Endothelial cell of umbilical vein (primary cell): ENCODE measurements around the gene PTPN13. TPM values are rescaled to one million over a fixed set of nuclear protein-coding genes. Genes with fewer than 3 reads are reported as not detected.

ENCODE experiments used
- BruUV-seq: library from RNA; stranded (reverse); fragments of 400-500 nt; replicated peaks from 2 replicates; lab custom pipeline; 2021; lab: Mats Ljungman, UMichigan
- CTCF ChIA-PET: fragments of 300-600, 350-600 bp; sonication (Branson Sonifier 250); formaldehyde crosslinking; loops from one replicate; lab custom pipeline; 2021; ENCODE audit warnings: antibody characterized with exemption, inconsistent platforms; lab: Charles Lee
- POLR2A ChIA-PET: fragments of 300-600, 350-600 bp; sonication (Branson Sonifier 250); formaldehyde crosslinking; loops from one replicate; lab custom pipeline; 2021; ENCODE audit warnings: antibody characterized with exemption, inconsistent platforms; lab: Charles Lee
- DNase-seq: peaks from one replicate; pipeline ENCODE4 v3.0.0-alpha.2; 2011; ENCODE audit warnings: low read depth, low spot score
- FAIRE-seq: peaks from 2 replicates; lab custom pipeline; 2011; peaks lifted over from hg19 to GRCh38; lab: Jason Lieb, UNC
- H2AFZ ChIP-seq: 2 replicates; pipeline ENCODE4 v1.6.0; 2012; ENCODE audit warnings: low read depth, low read length, control low read depth, inconsistent platforms
- H3K27ac ChIP-seq: 2 replicates; pipeline ENCODE4 v1.5.1; 2011; ENCODE audit warnings: low read depth, mild to moderate bottlenecking, control low read depth, low read length, moderate library complexity; ENCODE audit not compliant: insufficient read depth
- H3K27me3 ChIP-seq, 2 experiments: 2 replicates each; pipeline versions ENCODE4 v1.6.0 to v1.6.1; 2011; ENCODE audit warnings: low read length in 2 of 2, mixed read lengths in 1 of 2; ENCODE audit not compliant: control insufficient read depth in 2 of 2, insufficient read depth in 2 of 2
- H3K36me3 ChIP-seq, 2 experiments: 2 replicates in 1 of 2; 3 replicates in 1 of 2; pipeline ENCODE4 v1.5.1; 2011; ENCODE audit warnings: low read length in 2 of 2, mild to moderate bottlenecking in 1 of 2, moderate library complexity in 1 of 2; ENCODE audit not compliant: control insufficient read depth in 2 of 2, insufficient read depth in 2 of 2; ENCODE audit errors: extremely low read depth in 1 of 2
- H3K4me1 ChIP-seq: 3 replicates; pipeline ENCODE4 v1.5.1; 2011; ENCODE audit warnings: mild to moderate bottlenecking, low read length; ENCODE audit not compliant: control insufficient read depth, insufficient read depth; ENCODE audit errors: extremely low read depth
- H3K4me2 ChIP-seq: 2 replicates; pipeline ENCODE4 v1.6.1; 2011; ENCODE audit warnings: low read length, control low read depth, mixed read lengths; ENCODE audit not compliant: insufficient read depth
- H3K4me3 ChIP-seq, 3 experiments: fragments of 200-600 bp in 1 of 3; sonication (generic), shearing (Covaris generic) in 1 of 3; replicated peaks in 1 of 3; 2 replicates each; pipeline ENCODE4 v1.5.1; 2011 to 2016; ENCODE audit warnings: control low read depth in 3 of 3, low read length in 3 of 3, mild to moderate bottlenecking in 2 of 3, inconsistent platforms in 1 of 3, low read depth in 1 of 3, moderate library complexity in 1 of 3; ENCODE audit not compliant: insufficient read depth in 1 of 3
- H3K79me2 ChIP-seq: 2 replicates; pipeline ENCODE4 v1.6.0; 2012; ENCODE audit warnings: low read length, inconsistent platforms; ENCODE audit not compliant: control insufficient read depth, insufficient read depth
- H3K9ac ChIP-seq: replicated peaks from 2 replicates; pipeline ENCODE3; 2011; ENCODE audit warnings: low read length, control low read depth; ENCODE audit not compliant: insufficient read depth; ENCODE audit errors: extremely low read depth
- H3K9me1 ChIP-seq: replicated peaks from 3 replicates; pipeline ENCODE4 v1.6.0; 2011; ENCODE audit warnings: mild to moderate bottlenecking, low read length; ENCODE audit not compliant: control insufficient read depth, insufficient read depth; ENCODE audit errors: extremely low read depth
- H3K9me3 ChIP-seq: replicated peaks from 2 replicates; pipeline ENCODE4 v1.5.1; 2012; ENCODE audit warnings: low read length, inconsistent platforms; ENCODE audit not compliant: control insufficient read depth, insufficient read depth
- H4K20me1 ChIP-seq: replicated peaks from 2 replicates; pipeline ENCODE3; 2011; ENCODE audit warnings: mild to moderate bottlenecking, low read length; ENCODE audit not compliant: control insufficient read depth, insufficient read depth; ENCODE audit errors: extremely low read depth
- CTCF ChIP-seq, 2 donors: IDR thresholded peaks; 1 replicate in 1 of 2; 2 replicates in 1 of 2; pipeline ENCODE4 v1.5.1; 2011; ENCODE audit warnings: low read length in 2 of 2, mild to moderate bottlenecking in 2 of 2, moderate library complexity in 2 of 2, control low read depth in 1 of 2, inconsistent platforms in 1 of 2, low read depth in 1 of 2; ENCODE audit not compliant: insufficient read depth in 1 of 2; ENCODE audit errors: extremely low read depth in 1 of 2
- EZH2 ChIP-seq: IDR thresholded peaks from 2 replicates; pipeline ENCODE4 v1.6.1; 2012; ENCODE audit warnings: borderline replicate concordance, low read depth, mild to moderate bottlenecking, moderate library complexity, low read length, inconsistent platforms; ENCODE audit not compliant: severe bottlenecking
- FOS ChIP-seq: IDR thresholded peaks from 2 replicates; pipeline ENCODE4 v1.6.1; 2011; ENCODE audit warnings: mild to moderate bottlenecking, low read length, moderate library complexity, borderline replicate concordance; ENCODE audit not compliant: insufficient read depth
- GATA2 ChIP-seq: IDR thresholded peaks from 2 replicates; pipeline ENCODE4 v1.7.0; 2011; ENCODE audit warnings: low read depth, mild to moderate bottlenecking, moderate library complexity, mixed read lengths, low read length; ENCODE audit not compliant: insufficient read length, insufficient read depth
- JUN ChIP-seq: IDR thresholded peaks from 2 replicates; pipeline ENCODE4 v1.6.1; 2011; ENCODE audit warnings: borderline replicate concordance, low read depth; ENCODE audit not compliant: insufficient read length, insufficient read depth
- MAX ChIP-seq: IDR thresholded peaks from 2 replicates; pipeline ENCODE4 v1.6.1; 2011; ENCODE audit not compliant: insufficient read depth, insufficient read length
- MYC ChIP-seq: IDR thresholded peaks from one replicate; pipeline ENCODE4 v1.6.1; 2011; ENCODE audit warnings: mild to moderate bottlenecking, low read depth, low read length
- POLR2A ChIP-seq: IDR thresholded peaks from 2 replicates; pipeline ENCODE4 v1.6.1; 2012; ENCODE audit warnings: low read depth, mild to moderate bottlenecking, control low read depth, low read length
- POLR2AphosphoS5 ChIP-seq: IDR thresholded peaks from 2 replicates; pipeline ENCODE4 v1.6.1; 2012; ENCODE audit warnings: low read depth, mild to moderate bottlenecking, control low read depth, low read length, moderate library complexity; ENCODE audit not compliant: insufficient read depth
- dilution Hi-C: fragments of 300-500 bp; cut with MboI; formaldehyde crosslinking; loops from one replicate; pipeline ENCODE4 v1.15.0; 2019; ENCODE audit warnings: low sequenced_read_pairs; ENCODE audit not compliant: extremely low pct_ligation_motif_present
- intact Hi-C: fragments of 100-400 bp; cut with micrococcal nuclease; formaldehyde crosslinking; loops from one replicate; pipeline ENCODE4 v1.10.0; 2022
- polyA plus RNA-seq, 4 experiments: library from polyadenylated mRNA; depleted of rRNA in 3 of 4; stranded (reverse) in 3 of 4; unstranded in 1 of 4; fragments of >200 nt; gene quantifications; 2 replicates each; pipeline versions ENCODE4 v1.2.1 to v1.2.3, GENCODE V29; 2011 to 2012; ENCODE audit warnings: missing spikeins in 1 of 4
- total RNA-seq: library from RNA; stranded (reverse); gene quantifications from 2 replicates; pipeline ENCODE4 v1.2.3, GENCODE V29; 2021

Gene PTPN13
- total and polyA plus RNA-seq, 2 donors (not counting 3 experiments of a cell fraction or from before 2014, with no cell fraction given), result 0.69 to 2.9 TPM

GRCh38 chr4:86788826-86789225 lies 194.7 kb downstream of the PTPN13 start:
- H3K9me1 ChIP-seq, result no peaks in the 10 kb centered on the region
- FAIRE-seq, result no peak
- H3K4me2 ChIP-seq, result no peak overlapping the region
- dilution Hi-C loops, result no loop called here
- H2AFZ ChIP-seq, result no peak overlapping the region
- no peak for DNase-seq
- no TSS peak for BruUV-seq
- H3K4me1 ChIP-seq, result no peaks in the 10 kb centered on the region
- no peaks in the 10 kb centered on the region for H4K20me1 ChIP-seq
- ChIA-PET POLR2A (no interaction called here), CTCF (interaction anchor here (0.9 kb wide), 1 partner anchor 45 kb away, joined by 3 read pairs; no protein-coding TSS in a partner anchor)
- H3K4me3 ChIP-seq, result no peak overlapping the region
- H3K9ac ChIP-seq, result no peak overlapping the region
- H3K79me2 ChIP-seq, result no peaks in the 10 kb centered on the region
- H3K27me3 ChIP-seq, result no peaks in the 10 kb centered on the region
- no peak overlapping the region for H3K27ac ChIP-seq
- intact Hi-C loops, result loop anchor here (2.0 kb wide), 1 partner anchor 14 kb away; no protein-coding TSS in a partner anchor
- H3K9me3 ChIP-seq, result no peaks in the 10 kb centered on the region
- TF ChIP-seq CTCF (IDR thresholded peaks at IDR 0.05; ENCODE audit: extremely low read depth in 1 of 2, insufficient read depth in 1 of 2, low read depth in 1 of 2, low read length in 2 of 2) (no peak), POLR2A (no peak), FOS (no peak), MAX (no peak), JUN (no peak), MYC (no peak), POLR2AphosphoS5 (no peak), EZH2 (no peak), GATA2 (no peak)
- H3K36me3 ChIP-seq, result no peaks in the 10 kb centered on the region
